Neuron (in vitro differentiated cells): ENCODE data around the gene ZNF423.

Experiments used
- H2AFZ ChIP-seq: one replicate; pipeline ENCODE4 v1.6.1; 2013; ENCODE audit warnings: low read depth, mild to moderate bottlenecking, inconsistent platforms, low read length, moderate library complexity
- H3K27me3 ChIP-seq: one replicate; pipeline ENCODE4 v1.6.1; 2013; ENCODE audit warnings: low read length; ENCODE audit not compliant: insufficient read depth
- H3K36me3 ChIP-seq: one replicate; pipeline ENCODE4 v1.6.1; 2013; ENCODE audit warnings: low read length; ENCODE audit not compliant: insufficient read depth
- H3K4me1 ChIP-seq: one replicate; pipeline ENCODE4 v1.6.1; 2013; ENCODE audit warnings: low read length; ENCODE audit not compliant: insufficient read depth
- H3K4me3 ChIP-seq: 2 replicates; pipeline ENCODE4 v1.5.1; 2013; ENCODE audit warnings: mild to moderate bottlenecking, low read length, moderate library complexity
- H3K9me3 ChIP-seq: one replicate; pipeline ENCODE4 v1.6.1; 2013; ENCODE audit warnings: low read length

Gene ZNF423

GRCh38 chr16:49601576-49601975 lies 254.3 kb downstream of the ZNF423 start:
- Histone ChIP-seq H3K9me3 (no peaks in the 10 kb centered on the region), H3K27me3 (no peaks in the 10 kb centered on the region), H3K4me1 (peaks cover 22% of the 10 kb centered on the region), H3K36me3 (no peaks in the 10 kb centered on the region), H2AFZ (no peak overlapping the region), H3K4me3 (no peak overlapping the region)

DNA sequence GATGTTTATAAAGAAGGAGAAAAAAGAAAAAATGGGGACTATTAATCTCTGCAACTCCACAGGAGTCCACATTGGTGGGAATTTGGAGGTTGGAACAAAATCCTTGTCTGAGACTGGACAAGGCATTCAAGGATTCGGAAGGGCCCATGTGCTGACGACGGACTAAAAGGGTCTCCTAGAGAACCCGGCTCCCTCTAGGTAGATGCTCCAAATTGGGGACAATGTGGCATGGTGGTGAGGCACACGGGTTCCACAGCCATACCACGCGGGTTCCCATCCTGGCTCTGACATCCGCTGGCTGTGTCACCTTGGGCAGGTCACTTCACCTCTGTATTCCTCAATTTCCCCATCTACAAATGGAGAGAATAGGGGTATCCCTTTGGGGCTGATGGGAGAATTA lies 254.9 kb downstream of the ZNF423 start:
- H3K4me1 ChIP-seq, result peaks cover 28% of the 10 kb centered on the region
- no peak overlapping the region for H3K4me3 ChIP-seq
- no peaks in the 10 kb centered on the region for H3K9me3 ChIP-seq

GRCh38 chr16:49600536-49600935 lies 255.4 kb downstream of the ZNF423 start:
- Histone ChIP-seq H2AFZ (no peak overlapping the region), H3K9me3 (no peaks in the 10 kb centered on the region), H3K4me1 (peaks cover 28% of the 10 kb centered on the region), H3K27me3 (no peaks in the 10 kb centered on the region), H3K36me3 (no peaks in the 10 kb centered on the region), H3K4me3 (no peak overlapping the region)

More for the DNA sequence above, 254.9 kb downstream of the ZNF423 start:
- Histone ChIP-seq H3K36me3 (no peaks in the 10 kb centered on the region), H2AFZ (no peak overlapping the region), H3K27me3 (no peaks in the 10 kb centered on the region)

GRCh38 chr16:49599704-49600103 lies 256.2 kb downstream of the ZNF423 start:
- H2AFZ ChIP-seq, result no peak overlapping the region
- no peaks in the 10 kb centered on the region for H3K9me3 ChIP-seq
- no peaks in the 10 kb centered on the region for H3K36me3 ChIP-seq
- H3K4me1 ChIP-seq, result peaks cover 36% of the 10 kb centered on the region
- H3K4me3 ChIP-seq, result no peak overlapping the region
- no peaks in the 10 kb centered on the region for H3K27me3 ChIP-seq

- Histone ChIP-seq H3K27me3 (no peaks in the 10 kb centered on the region), H3K36me3 (no peaks in the 10 kb centered on the region), H3K4me1 (peaks cover 40% of the 10 kb centered on the region), H2AFZ (no peak overlapping the region), H3K4me3 (no peak overlapping the region), H3K9me3 (no peaks in the 10 kb centered on the region)
Observed at GRCh38 chr16:49599281-49599680, 256.6 kb downstream of the ZNF423 start.

DNA sequence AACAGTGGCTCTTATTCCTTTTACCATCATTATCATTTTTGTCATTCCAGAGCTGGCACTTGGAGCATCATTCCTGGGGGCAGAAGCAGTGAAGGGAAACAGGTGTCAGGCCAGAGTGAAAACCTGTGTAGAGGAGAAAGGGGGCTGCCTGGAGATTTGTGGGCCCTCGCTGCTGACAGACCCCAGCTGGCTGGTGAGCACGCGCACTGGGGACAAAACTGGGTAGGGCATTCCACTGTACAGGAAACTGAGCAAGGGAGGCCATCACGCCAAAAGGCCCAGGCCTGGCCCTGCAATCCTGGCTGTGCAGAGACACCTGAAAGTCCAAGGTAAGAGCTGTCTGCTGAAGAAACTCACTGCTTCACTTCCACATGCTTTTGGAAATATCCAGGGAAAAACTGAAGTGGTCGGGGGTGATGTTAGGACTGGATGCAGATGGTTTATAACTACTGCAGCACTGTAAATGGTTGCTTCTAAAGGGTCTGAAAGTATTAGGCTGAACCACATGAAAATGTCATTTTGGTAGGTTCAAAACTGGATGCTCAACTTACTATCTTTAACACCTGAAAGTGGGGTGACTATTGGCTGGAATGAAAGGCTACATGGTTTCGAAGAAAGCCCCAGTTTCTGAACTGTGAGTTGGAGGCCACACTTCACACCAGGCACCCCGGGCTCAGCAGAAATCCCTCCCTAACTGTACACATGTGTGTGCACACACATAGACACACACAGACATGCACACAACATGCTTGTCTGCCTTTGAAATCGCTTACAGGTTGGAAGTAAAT lies 257.3 kb downstream of the ZNF423 start:
- no peaks in the 10 kb centered on the region for H3K9me3 ChIP-seq
- peaks cover 43% of the 10 kb centered on the region for H3K4me1 ChIP-seq
- H2AFZ ChIP-seq, result no peak overlapping the region
- H3K36me3 ChIP-seq, result no peaks in the 10 kb centered on the region
- H3K27me3 ChIP-seq, result no peaks in the 10 kb centered on the region
- no peak overlapping the region for H3K4me3 ChIP-seq

DNA sequence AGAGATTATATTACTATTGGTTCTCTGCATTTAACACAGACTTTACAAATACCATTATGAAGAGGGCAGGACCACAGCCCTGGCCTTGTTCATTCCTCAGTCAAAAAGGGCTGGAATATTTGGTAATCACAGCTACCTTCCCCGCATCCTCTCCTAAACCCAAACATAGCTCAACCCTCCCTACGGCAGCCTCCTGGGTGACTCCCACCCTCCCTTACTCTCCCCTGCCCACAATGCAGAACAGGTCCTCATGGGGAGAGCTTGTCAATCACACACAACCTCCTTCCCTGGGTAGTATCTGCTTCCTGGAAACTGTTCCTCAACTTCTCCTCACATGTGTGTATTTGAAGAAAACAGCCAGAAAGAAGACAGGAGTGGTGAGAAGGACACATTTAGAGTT lies 258.1 kb downstream of the ZNF423 start:
- H3K4me1 ChIP-seq, result peaks cover 43% of the 10 kb centered on the region
- no peaks in the 10 kb centered on the region for H3K9me3 ChIP-seq
- no peaks in the 10 kb centered on the region for H3K27me3 ChIP-seq
- H2AFZ ChIP-seq, result no peak overlapping the region
- no peak overlapping the region for H3K4me3 ChIP-seq
- no peaks in the 10 kb centered on the region for H3K36me3 ChIP-seq

DNA sequence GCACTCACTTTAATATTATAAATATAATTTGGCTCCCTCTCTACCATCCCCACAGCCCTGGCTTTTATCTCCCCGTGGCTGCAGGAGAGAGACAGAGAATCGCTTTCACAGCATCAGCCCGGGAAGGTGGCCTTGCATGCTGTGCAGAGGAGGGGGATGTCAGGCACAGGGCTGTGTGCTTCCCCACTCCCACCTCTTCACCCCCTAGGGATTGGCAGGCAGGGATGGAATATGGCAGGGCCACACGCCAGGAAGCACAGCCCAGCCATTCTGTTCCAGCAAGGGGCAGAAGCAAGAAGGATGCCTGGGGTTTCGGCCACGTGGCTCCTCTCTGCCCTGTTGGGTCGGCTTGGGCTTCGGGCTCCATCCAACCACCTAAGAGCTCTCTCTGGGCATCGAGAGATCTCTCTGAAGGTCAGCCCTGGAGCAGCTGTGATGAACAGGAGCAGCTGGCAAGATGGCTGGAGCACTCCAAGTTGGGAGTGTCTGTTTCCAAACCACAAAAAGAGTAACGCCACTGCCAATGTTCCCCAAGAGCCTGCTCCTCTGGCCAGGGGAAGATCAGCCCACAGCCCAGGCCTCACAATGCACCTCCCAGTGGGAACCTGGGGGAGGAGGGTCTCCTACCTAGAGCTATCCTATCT lies 259.1 kb downstream of the ZNF423 start:
- H3K4me1 ChIP-seq, result peaks cover 43% of the 10 kb centered on the region
- no peak overlapping the region for H3K4me3 ChIP-seq
- no peaks in the 10 kb centered on the region for H3K9me3 ChIP-seq
- H3K27me3 ChIP-seq, result no peaks in the 10 kb centered on the region
- H3K36me3 ChIP-seq, result no peaks in the 10 kb centered on the region
- H2AFZ ChIP-seq, result no peak overlapping the region

- H3K4me3 ChIP-seq, result no peak overlapping the region
- H3K4me1 ChIP-seq, result peaks cover 43% of the 10 kb centered on the region
- no peaks in the 10 kb centered on the region for H3K27me3 ChIP-seq
- H3K9me3 ChIP-seq, result no peaks in the 10 kb centered on the region
- H3K36me3 ChIP-seq, result no peaks in the 10 kb centered on the region
- H2AFZ ChIP-seq, result no peak overlapping the region
Observed at GRCh38 chr16:49596068-49596467, 259.8 kb downstream of the ZNF423 start.

- no peaks in the 10 kb centered on the region for H3K27me3 ChIP-seq
- H3K4me3 ChIP-seq, result no peak overlapping the region
- H2AFZ ChIP-seq, result no peak overlapping the region
- peaks cover 50% of the 10 kb centered on the region for H3K4me1 ChIP-seq
- no peaks in the 10 kb centered on the region for H3K9me3 ChIP-seq
- no peaks in the 10 kb centered on the region for H3K36me3 ChIP-seq
Observed at GRCh38 chr16:49594685-49595498, 261.0 kb downstream of the ZNF423 start.

DNA sequence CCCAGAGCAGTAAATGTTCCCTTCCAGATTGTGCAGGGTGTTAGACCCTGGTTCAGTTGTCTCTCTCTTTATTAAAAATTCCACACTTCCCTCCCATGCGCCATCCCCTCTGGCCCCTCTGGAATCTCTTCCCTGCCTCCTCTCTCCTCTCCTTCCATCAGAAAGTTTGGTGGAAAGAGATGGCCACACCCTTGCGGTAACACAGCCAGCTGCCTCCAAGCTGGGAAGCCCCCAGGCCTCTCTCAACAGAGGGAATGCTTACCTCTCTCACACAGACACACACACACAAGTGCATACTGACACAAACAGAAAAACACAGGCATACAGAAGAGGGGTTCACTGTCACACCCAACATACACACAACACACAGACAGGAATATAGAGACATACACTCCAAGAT lies 261.8 kb downstream of the ZNF423 start:
- Histone ChIP-seq H3K4me1 (peaks cover 57% of the 10 kb centered on the region), H3K9me3 (no peaks in the 10 kb centered on the region), H3K4me3 (no peak overlapping the region), H3K36me3 (no peaks in the 10 kb centered on the region), H2AFZ (no peak overlapping the region), H3K27me3 (no peaks in the 10 kb centered on the region)

DNA sequence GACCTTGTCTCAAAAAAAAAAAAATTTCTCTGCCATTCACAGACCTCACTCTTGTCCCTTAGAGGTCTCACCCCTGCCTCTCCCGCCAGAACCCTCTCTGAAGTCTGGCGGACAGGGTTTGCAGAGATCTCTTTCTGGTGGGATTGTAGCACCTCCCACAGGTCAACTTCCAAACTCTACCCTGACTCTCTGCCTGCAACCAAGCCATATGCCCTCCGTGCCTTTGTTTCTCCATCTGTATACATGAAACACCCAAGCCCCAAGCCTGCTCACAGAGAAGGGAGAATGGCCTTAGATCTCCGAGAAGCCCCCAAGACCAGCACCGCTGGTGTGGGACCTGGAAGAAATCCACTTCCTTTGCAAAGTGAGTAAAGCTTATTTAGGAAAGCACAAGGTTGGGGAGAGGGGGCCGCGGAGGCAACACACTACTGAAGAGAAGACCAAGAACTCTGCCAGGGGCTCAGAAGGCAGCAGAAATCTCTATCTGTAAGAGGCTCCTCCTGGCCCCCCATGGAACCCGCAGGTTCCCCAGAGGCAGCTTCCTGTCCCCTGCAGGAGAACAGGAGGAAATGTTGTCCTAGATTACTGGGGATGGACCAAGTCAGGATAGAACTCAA lies 262.4 kb downstream of the ZNF423 start:
- Histone ChIP-seq H2AFZ (no peak overlapping the region), H3K36me3 (no peaks in the 10 kb centered on the region), H3K4me1 (peaks cover 62% of the 10 kb centered on the region)

More for the DNA sequence above, 262.4 kb downstream of the ZNF423 start:
- H3K27me3 ChIP-seq, result no peaks in the 10 kb centered on the region
- H3K4me3 ChIP-seq, result no peak overlapping the region
- H3K9me3 ChIP-seq, result no peaks in the 10 kb centered on the region
